ENCODE measurements around the gene STARD9. TPM values are rescaled to one million over a fixed set of nuclear protein-coding genes. Genes with fewer than 3 reads are reported as not detected.
A peak's percentile ranks its signal among the peaks of the same experiment; 100 is the strongest.

STARD9 gene
- total RNA-seq, 1 donor from 2014 or later = 35.1 TPM

DNA sequence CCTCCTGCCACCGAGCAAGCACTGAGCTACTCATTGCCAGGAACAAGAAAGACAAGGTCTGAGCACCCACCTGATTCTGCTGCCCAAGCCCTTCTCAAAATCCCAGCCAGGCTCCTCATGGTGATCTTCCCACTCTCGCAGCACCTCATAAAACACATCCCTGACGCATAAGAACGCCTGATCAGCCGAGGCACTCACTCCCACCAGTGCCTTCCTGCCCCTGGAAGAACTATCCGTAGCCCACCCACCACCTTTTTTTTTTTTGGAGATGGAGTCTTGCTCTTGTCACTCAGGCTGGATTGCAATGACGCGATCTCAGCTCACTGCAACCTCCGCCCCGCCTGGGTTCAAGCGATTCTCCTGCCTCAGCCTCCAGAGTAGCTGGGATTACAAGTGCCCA is 157.6 kb downstream of the STARD9 start:
- Histone ChIP-seq H3K4me3 (no peak overlapping the region), H3K9me3 (no peaks in the 10 kb centered on the region), H3K27me3 (no peaks in the 10 kb centered on the region), H3K36me3 (peaks cover 0 to 67% of the 10 kb centered on the region in 2 donors), H3K4me1 (peaks cover 22% of the 10 kb centered on the region), H3K27ac (no peak overlapping the region)
- no peak for DNase-seq (ENCODE audit: extremely low spot score in 2 of 2)
- TF ChIP-seq POLR2AphosphoS5 (IDR thresholded peaks at IDR 0.05; ENCODE audit: insufficient read depth in 1 of 2, low read depth in 1 of 2) (no peak), POLR2A (IDR thresholded peaks at IDR 0.05) (no peak), CTCF (IDR thresholded peaks at IDR 0.05) (no peak)
- intact Hi-C loops (cut with DNase I) = no loop called here

- intact Hi-C loops (cut with DNase I) = no loop called here
- Histone ChIP-seq H3K27me3 (no peaks in the 10 kb centered on the region), H3K27ac (no peak overlapping the region), H3K4me3 (no peak overlapping the region), H3K4me1 (peaks cover 22% of the 10 kb centered on the region), H3K9me3 (no peaks in the 10 kb centered on the region), H3K36me3 (peaks cover 0 to 56% of the 10 kb centered on the region in 2 donors)
- TF ChIP-seq POLR2AphosphoS5 (IDR thresholded peaks at IDR 0.05; ENCODE audit: insufficient read depth in 1 of 2, low read depth in 1 of 2) (no peak), CTCF (IDR thresholded peaks at IDR 0.05) (no peak), POLR2A (IDR thresholded peaks at IDR 0.05) (no peak)
- no peak for DNase-seq (ENCODE audit: extremely low spot score in 2 of 2)
Measured at GRCh38 chr15:42734076-42734672, 158.8 kb downstream of the STARD9 start.

- Histone ChIP-seq H3K27ac (peak overlapping the region; percentile 83), H3K36me3 (peaks cover 0 to 42% of the 10 kb centered on the region in 2 donors), H3K4me3 (peak overlapping the region; percentile 76 to 83), H3K9me3 (no peaks in the 10 kb centered on the region), H3K27me3 (no peaks in the 10 kb centered on the region), H3K4me1 (peaks cover 22% of the 10 kb centered on the region)
- peak in 1 of 2 donors; percentile 87 for DNase-seq (ENCODE audit: extremely low spot score in 2 of 2)
- TF ChIP-seq POLR2A (IDR thresholded peaks at IDR 0.05) = no peak
- TF ChIP-seq POLR2AphosphoS5 (IDR thresholded peaks at IDR 0.05; ENCODE audit: insufficient read depth in 1 of 2, low read depth in 1 of 2) = no peak
- no peak for TF ChIP-seq CTCF (IDR thresholded peaks at IDR 0.05)
- intact Hi-C loops (cut with DNase I) = no loop called here
Measured at GRCh38 chr15:42735382-42736165, 160.2 kb downstream of the STARD9 start.

- no peaks in the 10 kb centered on the region for H3K27me3 ChIP-seq
- intact Hi-C loops (cut with DNase I) = no loop called here
- no peak for TF ChIP-seq CTCF (IDR thresholded peaks at IDR 0.05)
- TF ChIP-seq POLR2AphosphoS5 (IDR thresholded peaks at IDR 0.05; ENCODE audit: insufficient read depth in 1 of 2, low read depth in 1 of 2) = no peak
- TF ChIP-seq POLR2A (IDR thresholded peaks at IDR 0.05) = no peak
- H3K36me3 ChIP-seq = peaks cover 0 to 38% of the 10 kb centered on the region in 2 donors
- H3K4me1 ChIP-seq = peaks cover 22% of the 10 kb centered on the region
- peak overlapping the region; percentile 83 for H3K27ac ChIP-seq
- no peak for DNase-seq (ENCODE audit: extremely low spot score in 2 of 2)
- H3K9me3 ChIP-seq = no peaks in the 10 kb centered on the region
- peak overlapping the region; percentile 76 to 83 for H3K4me3 ChIP-seq
Measured at GRCh38 chr15:42736178-42736792, 160.9 kb downstream of the STARD9 start.
